G401 (cell line): ENCODE results near the gene HPSE2. TPM values are rescaled to one million over a fixed set of nuclear protein-coding genes. Genes with fewer than 3 reads are reported as not detected.
"Not testable (repeated sequence)": the region's sequence is repeated elsewhere in the genome, so short reads cannot be mapped to it uniquely, and the experiment has no call there.

Source experiments
- DNase-seq: peaks from one replicate; pipeline ENCODE4 v3.0.0-alpha.2; 2015; ENCODE audit warnings: low spot score
- in situ Hi-C: cut with HindIII; loops from 2 replicates; pipeline ENCODE4 v1.10.0; 2016; ENCODE audit warnings: low sequenced_read_pairs, mixed read lengths
- total RNA-seq: library from RNA; depleted of rRNA; stranded (reverse); fragments of >200 nt; shearing (Covaris generic); gene quantifications from 2 replicates; pipeline ENCODE4 v1.2.3, GENCODE V29; 2014; rRNA removed

HPSE2 gene
- total RNA-seq: 0.12 and 0.61 TPM in 2 replicates

DNA sequence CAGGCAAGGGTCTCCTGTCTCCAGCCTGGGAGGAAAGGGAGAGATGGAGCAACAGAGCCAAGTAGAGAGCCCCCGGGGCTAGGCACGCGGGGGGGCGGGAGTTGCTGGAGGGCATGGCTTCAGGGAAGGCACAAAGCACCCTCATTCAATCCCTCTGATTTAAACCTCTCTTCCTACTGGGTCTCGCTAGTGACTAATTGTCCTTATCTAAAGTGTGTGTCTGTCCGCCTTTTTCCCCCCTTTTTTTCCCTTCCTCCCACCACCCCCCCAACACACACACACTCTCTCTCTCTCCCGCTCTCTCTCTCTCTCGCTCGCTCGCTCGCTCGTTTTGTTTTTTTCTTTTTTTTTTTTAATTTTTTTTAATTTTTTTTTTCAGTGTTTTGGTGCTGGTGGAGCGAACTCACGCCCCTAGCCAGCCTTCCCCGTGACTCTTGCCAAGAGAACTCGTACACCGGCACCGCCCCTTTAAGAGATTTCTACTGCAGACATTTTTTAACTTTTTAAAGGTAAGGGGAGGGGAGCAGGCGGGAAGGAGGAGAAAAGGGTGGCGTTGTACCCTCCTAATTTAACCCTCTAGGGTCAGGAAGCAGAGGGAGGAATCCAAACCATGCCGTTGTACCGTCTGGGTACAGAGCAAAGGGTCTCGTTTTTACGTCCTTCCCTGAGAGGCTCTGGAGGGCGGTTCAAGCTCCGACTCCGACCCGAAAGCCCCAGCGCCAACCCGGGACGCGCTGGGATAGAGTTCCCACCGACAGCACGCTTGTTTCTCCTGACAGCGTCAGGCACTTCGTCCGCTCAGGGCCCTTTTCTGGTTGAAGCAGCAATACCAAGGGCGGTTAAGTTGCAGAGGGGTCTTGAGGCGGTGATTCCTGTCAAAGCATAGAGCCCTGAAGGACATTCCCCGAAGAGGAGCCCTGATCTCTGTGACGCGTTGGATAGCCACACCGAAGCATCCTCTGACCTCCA lies at the start of gene HPSE2:
Gene HPSE2 (minus strand): TSS at position 195 of the 969 bp plus-strand sequence.
- no peak for DNase-seq
- in situ Hi-C loops: no loop called here

DNA sequence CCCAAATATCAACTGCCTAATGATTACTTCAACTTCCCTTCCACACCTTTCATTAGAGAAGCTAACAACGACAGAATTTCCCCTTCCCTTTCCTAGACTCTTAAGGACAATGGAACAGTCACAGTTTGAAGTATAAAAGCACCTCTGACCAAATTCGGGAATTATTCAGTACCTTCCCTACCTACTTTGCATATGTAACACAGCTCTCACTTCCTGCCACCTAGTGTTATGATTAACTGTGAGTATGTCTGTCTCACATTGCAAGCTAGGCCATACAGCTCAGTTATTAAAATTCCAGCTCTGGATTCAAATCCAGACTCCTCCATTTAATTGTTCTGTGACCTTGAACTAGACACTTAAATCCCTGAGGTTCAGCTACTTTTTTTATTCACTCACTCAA lies 44.8 kb upstream of the HPSE2 start:
- DNase-seq: no peak
- in situ Hi-C loops: no loop called here

DNA sequence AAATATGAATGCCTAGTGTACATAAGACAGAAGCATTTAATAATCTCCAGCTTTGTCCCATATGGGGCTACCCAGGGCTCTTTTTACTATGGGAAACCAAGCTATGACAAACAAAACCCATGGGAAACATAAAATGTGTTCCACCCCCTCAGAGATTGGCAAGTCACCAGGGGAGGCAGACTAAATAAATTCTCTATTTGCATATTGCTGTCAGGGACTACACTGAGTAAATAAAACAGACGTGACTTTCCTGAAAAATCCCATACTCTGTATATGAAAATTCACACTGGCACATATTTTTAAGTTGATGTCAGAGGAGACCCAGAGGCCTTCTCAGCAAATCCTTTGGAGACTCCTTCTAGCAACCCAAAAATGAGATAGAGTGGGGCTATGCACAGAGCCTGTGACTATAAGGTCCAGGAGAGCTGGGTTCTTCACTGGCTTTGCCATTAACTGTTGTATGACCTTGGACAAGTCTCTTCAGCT lies 44.0 kb upstream of the HPSE2 start:
- no peak for DNase-seq
- in situ Hi-C loops: no loop called here

DNA sequence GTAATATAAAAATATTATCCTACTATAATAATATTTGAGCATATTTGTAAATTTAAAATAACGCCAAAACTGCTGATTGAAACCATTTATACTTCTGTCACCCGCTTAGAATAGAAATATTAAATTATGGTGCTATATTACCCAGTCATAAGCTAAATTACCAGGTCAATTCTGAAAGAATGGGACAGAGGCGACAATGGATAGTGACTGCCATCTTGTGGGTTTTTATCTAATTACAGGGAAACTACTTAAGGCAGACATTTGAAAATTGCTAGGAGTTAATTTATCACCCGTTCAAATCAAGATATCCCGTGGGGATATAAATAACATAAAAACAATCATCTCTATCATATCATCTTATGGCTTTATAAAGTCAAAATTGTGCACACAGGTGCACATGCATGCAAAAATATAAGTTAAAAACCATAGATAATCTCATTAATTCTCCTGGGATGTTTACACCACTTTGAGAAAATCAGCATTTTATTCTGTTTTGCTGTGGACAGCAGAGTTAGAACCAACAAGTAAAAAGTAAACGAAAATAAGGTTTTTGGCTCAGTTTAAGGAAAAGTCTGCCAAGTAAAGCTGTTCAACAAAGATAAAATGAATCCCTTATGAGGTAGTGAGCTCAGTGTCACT lies 41.3 kb upstream of the HPSE2 start:
- no peak for DNase-seq
- in situ Hi-C loops: no loop called here

DNA sequence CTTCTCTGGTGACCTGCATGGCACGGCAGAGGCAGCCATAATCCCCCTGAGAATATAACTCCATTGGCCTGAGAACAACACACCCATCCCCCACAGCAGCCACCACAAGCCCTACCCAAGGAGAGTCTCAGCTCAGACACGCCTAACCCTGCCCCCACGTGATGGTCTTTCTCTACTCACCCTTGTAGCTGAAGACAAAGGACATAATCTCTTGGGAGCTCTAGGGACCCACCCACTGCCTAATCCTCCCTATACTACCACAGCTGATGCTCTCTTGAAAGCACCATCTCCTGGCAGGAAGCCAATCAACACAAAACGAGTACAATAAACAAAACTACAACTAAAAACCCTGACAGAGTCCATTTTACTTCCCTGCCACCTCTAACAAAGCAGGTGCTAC lies 30.7 kb upstream of the HPSE2 start:
- DNase-seq: no peak
- in situ Hi-C loops: no loop called here

DNA sequence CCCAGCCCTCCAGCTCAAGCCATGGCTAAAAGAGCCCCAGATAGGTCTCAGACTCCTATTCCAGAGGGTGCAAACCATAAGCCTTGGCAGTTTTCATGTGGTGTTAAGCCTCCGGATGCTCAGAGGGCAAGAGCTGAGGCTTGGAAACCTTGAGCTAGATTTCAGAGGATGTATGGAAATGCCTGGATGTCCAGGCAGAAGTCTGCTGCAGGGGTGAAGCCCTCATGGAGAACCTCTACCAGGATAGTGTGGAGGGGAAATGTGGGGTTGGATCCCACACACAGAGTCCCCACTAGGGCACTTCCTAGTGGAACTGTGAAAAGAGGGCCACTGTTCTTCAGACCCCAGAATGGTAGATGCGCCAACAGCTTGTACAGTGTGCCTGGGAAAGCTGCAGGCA lies 13.2 kb upstream of the HPSE2 start:
- in situ Hi-C loops: no loop called here
- no peak for DNase-seq

DNA sequence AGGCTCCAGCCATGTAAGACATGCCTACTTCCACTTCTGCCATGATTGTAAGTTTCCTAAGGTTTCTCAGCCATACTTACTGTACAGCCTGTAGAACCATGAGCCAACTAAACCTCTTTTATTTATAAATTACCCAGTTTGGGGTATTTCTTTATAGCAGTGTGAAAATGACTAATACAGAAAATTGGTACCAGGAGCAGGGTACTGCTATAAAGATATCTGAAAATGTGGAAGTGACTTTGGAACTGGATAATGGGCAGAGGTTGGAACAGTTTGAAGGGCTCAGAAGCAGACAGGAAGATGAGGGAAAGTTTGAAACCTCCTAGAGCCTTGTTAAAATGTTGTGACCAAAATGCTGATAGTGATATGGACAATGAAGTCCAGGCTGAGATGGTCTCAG lies 12.2 kb upstream of the HPSE2 start:
- in situ Hi-C loops, DNase-seq: not testable (repeated sequence)

DNA sequence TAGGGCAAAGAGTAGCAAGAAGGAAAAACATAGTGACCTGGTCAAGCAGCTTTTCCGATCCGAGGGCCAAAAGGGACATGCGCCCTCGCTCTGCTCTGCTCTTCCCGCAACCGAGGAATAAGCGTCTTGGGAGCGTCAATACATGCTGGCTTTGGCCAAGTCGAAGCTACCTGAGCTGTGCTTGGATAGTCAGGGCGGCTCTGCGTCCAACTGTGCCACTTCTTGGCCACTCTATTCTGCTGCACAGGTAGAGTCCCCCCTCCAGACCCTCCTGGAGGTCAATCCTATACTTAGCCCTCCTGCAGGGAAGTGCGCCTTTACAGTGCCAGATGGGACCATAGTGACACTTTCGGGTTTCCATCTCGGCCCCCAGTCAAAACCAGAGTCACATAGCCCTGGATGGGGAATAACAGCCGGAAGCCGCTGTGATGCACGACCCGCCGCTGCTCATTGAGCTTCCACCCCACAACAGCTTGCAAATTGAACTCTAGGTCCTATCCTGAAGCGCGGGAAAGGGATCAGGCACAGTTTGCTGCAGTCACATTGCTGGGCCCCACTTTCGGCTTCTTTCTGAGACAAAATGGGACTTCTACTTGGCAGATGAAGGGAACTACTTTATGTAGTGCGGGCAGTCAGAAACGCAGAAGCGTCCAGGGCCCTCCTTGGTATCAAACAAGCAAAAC lies 1.1 kb upstream of the HPSE2 start:
- in situ Hi-C loops: no loop called here
- no peak for DNase-seq

DNA sequence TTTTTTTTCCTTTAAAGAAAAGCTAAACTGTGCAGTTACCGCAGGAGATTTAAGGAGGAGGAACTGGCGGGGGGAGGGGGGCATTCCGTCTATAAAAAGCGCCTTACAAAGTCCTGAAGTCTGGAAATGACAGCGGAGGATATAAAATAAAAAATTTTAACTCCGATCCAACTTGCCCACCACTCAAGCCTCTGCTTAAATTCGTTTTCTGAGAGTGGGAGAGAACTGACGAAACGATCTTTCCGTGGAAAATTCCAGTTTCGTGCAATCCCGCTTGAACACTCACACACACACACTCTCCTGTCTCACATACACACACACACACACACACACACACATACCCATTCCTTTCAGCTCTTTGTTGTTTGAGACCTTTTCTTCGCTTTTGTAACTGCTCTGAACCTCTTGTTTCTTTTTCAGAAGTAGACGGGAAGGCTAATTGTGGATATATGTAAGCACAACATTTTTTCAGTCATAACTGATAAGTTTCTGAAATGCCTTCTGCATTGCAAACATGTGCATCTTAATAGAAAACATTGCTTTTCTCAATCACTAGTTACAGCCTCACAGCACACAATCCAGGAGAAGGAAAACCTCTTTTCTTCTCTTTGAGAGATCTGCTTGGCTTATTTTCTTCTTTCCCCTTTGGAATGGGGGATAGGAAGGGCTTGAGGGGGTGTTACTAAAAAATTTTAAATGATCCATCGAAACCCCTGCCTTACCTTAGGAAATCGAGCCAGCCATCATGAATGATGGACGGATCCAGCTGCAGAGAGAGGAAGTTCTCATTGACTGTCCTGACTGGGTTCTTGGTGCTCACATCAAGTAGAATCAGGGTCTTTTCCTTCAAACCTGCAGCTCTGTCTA lies 628 bp downstream of the HPSE2 start:
- DNase-seq: no peak

DNA sequence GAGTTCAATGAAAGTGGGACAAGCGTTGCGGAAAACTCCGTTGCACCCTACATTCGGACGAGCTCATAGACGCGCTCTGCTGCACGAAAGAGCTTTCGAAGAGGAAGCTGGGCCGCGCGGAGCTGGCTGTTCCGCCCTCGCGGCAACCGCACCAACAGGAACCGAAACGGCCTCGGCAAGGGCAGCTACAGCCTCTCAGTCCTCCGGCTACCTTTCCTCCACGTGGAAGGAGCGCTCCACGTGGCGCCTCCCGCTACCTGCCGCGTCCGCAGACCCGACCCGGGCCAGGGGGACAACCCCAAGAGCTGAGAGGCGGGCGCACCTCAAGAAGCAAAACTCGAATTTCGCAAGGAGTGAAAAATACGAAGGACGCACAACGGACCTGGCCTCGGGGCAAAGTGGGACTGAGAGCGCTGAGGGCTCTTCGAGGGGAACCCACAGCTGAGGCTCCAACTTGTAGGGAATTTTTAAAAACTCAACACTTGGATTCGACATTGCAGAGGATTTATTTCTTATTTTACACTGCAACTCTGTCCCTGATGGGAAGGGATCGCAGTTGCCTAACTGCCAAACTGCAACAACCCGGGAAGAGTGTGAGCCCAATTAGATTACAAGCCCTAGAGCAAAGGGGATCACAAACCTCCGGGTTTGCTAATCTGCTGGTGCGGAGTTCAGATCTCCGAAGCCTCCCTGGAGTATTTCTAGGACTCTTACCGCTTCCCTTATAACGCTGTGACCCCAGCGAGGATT lies 1.4 kb downstream of the HPSE2 start:
- DNase-seq: peak; percentile 8
- in situ Hi-C loops: no loop called here

More for the DNA sequence above, 628 bp downstream of the HPSE2 start:
- in situ Hi-C loops: no loop called here

DNA sequence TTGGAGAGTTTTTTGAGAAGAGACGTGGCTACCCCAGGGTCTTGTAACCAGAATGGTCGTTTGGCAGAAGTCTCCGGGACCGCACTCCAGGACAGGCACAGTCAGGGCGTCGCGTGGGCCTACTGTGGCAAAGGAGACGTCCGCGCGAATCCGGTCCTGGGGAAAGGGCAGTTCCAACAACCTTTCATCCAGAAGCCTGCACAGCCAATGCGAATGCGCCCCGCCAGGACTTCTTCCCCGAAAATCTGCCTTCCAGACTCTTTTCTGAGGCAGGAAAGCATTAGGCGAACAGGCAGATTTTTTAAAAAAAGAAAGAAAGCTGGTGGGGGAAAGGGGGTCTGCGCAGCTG lies 2.0 kb downstream of the HPSE2 start:
- no peak for DNase-seq
- in situ Hi-C loops: no loop called here

DNA sequence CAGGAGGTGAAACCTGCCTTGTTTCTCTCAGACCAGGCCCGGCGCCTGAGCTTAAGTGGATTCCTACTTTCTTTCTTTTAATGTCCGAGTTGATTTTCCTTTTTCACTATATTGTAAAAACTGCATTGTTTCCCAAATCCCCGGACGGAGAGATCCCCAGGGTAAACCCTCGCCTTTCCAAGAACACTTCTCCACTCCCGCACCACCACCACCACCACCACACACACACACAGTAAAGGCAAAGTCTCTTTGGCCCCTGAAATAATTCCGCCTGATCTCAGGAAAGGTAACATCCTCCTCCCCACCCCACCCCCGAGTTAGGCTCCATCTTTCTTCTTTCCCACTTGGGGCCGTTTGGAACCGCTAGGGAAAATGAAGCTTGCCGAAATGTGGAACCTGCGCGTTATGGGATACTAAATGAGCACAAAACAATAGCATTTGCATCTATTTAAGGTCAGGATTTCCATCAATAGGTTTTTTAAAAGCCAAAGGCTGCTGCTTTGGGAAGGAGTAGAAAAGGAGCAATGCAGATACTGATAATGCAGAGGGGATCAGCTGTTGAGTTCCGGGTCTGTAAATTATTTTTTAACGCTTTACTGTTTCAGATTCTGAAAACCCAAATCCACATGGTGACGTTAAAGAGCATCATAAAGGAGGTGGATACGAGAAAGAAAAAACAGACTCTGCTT lies 2.5 kb downstream of the HPSE2 start:
- DNase-seq: no peak
- in situ Hi-C loops: no loop called here

DNA sequence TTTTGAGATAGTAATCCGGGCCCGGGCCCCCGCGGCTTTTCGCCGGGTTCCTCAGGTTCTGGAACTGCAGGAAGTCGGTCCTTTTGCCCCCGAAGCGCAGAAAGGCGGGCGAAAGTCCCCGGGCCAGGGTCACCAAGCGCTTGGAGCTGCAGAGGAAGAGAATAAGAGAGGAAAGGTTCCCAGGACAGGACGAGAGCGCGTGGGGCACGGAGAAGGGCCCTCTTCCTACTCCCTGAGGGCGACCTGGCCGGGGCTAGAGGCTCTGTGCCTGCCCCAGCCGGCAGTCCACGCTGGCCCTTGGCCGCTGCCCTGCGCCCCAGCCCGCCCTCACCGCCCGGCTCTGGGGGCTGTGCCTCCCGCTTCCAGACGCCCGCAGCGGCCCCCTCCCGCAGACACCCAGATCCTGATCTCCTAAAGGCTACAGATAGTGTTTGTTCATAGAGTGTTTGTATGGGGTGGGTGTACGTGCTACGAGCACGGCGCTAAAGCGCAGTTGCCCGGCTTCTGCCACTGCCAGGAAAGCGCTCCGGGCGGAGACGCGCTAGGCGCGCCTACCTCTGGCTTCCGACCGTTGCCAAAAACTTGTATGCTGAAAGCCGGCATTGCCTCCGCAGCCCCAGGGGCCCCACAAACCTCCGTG lies 3.2 kb downstream of the HPSE2 start:
- no peak for DNase-seq
- in situ Hi-C loops: no loop called here

DNA sequence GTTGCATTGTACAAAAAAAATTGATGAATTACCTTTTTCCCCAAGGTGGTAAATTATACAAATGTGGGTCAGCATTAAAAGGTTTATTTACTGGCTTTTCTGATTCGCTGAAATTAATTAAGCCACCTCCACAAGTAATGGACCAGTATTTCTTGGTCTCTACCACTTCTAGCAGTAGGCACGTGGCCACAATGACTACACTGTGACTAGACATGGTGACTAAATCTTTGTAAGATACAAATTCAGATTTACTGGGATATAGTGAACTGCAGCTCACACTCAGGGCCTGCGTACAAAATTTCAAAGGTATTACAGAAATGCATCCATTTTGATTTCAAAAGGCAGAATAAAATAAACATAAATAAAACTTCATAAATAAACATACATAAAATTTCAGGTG lies 10.9 kb downstream of the HPSE2 start:
- DNase-seq: no peak
- in situ Hi-C loops: no loop called here

DNA sequence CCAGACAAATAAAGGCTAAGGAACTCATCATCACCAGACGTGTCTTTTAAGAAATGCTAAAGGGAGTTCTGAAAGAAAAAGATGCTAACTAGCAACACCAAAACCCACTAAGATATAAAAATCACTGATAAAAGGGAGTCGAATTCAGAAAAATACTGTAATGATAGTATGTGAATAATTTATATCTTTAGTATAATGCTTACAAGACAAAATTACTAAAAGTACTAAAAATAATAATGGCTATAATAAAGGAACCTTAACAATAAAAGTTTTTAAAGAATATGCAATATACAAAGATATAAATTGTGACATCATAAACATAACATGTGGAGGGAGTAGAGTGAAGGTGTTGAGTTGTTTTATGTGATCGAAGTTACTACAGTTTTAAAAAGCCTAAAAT lies 28.3 kb downstream of the HPSE2 start:
- DNase-seq: no peak
- in situ Hi-C loops: no loop called here

DNA sequence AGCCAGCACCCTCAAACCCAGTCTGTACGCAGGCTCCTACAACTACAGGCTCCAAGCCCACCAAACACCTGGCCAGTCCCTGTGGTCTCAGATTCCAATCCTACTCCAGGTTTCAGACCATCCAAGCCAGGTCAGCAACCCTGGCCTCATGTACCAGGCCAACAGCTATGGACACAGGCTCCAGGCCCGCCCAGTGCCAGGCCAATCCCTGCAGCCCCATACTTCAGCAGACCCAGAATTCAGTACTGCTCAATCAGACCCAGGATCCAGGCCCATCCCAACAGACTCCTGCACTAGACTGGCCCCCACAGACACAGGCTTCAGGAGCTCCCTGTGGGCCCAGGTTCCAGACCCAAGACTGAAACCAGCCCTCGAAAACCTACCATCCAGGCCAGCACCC lies 32.3 kb downstream of the HPSE2 start:
- in situ Hi-C loops: no loop called here
- DNase-seq: no peak

DNA sequence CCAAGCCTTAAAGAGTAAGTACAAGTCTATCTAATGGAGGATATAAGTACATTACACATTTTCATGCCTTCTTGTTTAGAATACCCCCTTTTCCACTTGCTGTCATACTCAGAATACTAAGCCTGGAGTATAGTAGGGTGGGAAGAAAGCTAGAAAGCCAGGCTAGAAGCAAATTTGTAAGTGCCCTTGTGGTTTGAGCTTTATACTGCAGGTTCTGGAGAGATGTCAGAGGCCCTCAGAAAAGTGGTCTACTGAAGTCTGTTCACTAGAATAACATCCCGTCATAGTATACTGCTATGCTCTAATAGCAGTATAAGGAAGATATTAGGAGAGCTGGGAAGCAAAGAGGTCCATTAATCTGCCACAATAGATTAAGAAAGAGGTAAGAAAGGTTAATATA lies 62.7 kb downstream of the HPSE2 start:
- in situ Hi-C loops: no loop called here

More for the DNA sequence above, 62.7 kb downstream of the HPSE2 start:
- DNase-seq: no peak
